G401.6 (cell line): ENCODE data around the gene NEDD4L.

Experiments
- FAIRE-seq: peaks from 2 replicates; lab custom pipeline; 2012; peaks lifted over from hg19 to GRCh38; lab: Jason Lieb, UNC

NEDD4L gene

DNA sequence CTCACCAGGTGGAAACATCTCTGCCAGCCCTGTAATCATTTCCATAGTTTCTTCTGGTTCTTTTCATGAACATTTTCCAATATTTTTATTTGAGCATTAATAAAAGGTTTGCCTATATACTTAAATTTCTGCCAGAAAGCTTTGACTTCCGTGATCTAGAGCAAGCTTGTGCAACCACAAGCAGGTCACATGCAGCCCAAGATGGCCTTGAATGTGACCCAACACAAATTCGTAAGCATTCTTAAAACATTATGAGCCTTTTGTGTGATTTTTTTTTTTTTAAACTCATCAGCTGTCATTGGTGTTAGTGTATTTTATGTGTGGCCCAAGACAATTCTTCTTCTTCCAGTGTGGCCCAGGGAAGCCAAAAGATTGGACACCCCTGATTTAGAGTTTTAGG is 51.6 kb downstream of the NEDD4L start:
- FAIRE-seq, result no peak

GRCh38 chr18:58096658-58097057 is 52.6 kb downstream of the NEDD4L start:
- FAIRE-seq, result no peak

GRCh38 chr18:58097121-58097906 is 53.3 kb downstream of the NEDD4L start:
- FAIRE-seq, result no peak

- FAIRE-seq, result no peak
Measured at GRCh38 chr18:58097907-58098166, 53.8 kb downstream of the NEDD4L start.

DNA sequence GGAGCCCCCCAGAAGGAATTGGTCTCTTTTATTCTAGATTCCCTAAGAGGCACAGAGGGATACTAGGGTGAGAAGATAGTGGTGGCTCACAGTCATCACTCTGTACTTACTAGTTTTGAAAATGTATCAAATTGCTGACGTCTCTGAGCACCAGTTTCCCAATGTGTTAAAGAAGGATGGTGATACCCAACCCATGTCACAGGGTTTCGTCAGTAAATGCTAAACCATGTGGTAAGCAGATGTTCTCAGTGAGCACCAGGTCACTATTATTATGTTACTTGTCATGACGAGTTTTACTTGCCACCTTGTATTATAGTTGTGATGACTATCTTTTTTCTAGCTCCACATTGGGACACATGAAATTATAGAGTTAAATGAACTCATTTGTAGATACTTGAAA is 54.7 kb downstream of the NEDD4L start:
- FAIRE-seq, result no peak

GRCh38 chr18:58100154-58100553 is 56.1 kb downstream of the NEDD4L start:
- no peak for FAIRE-seq

DNA sequence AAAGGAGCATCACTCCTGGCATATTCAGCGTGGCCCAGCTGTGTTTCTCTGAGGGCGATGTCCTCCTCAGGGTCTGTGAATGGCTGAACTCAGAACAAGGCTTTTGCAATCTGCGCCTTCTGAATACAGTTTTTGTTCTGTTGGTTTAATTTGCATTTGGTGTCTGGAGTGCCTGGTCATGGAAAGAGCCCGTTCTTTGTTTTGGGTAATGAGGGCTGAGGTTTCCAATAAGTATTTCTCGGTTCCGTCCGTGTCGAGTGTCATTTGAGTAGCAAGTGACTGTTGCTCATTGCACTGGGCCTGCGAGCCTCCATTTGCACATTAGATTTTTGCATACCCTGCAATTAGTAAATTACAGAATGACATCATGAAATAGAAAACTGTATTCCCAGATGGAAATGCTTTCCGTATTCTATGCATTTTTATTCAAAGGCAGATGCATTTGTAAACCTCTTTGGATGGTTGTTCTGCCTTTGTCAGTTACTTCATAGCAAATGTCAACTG is 57.3 kb downstream of the NEDD4L start:
- FAIRE-seq, result no peak

DNA sequence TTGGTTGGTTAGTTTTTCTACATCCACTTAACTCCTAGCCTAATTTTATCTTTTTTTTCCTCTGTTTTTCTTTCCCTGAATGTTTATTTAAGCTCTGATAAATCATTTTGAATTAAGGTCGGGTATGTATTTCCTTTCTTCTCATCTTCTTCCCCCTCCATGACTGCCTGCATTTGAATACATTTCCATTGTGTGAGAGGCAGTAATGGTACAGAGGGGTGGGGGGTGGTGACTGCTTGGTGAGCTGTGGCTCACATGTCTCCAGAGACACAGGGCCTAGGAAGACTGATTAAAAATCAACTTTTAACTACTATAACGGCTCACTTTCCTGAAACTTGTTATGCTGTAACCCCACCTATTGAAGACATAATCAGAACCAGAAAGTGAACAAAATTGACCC is 58.0 kb downstream of the NEDD4L start:
- FAIRE-seq, result no peak

GRCh38 chr18:58102875-58103274 is 58.8 kb downstream of the NEDD4L start:
- no peak for FAIRE-seq

GRCh38 chr18:58103339-58103985 is 59.4 kb downstream of the NEDD4L start:
- FAIRE-seq, result no peak

GRCh38 chr18:58104096-58104495 is 60.1 kb downstream of the NEDD4L start:
- FAIRE-seq, result no peak

DNA sequence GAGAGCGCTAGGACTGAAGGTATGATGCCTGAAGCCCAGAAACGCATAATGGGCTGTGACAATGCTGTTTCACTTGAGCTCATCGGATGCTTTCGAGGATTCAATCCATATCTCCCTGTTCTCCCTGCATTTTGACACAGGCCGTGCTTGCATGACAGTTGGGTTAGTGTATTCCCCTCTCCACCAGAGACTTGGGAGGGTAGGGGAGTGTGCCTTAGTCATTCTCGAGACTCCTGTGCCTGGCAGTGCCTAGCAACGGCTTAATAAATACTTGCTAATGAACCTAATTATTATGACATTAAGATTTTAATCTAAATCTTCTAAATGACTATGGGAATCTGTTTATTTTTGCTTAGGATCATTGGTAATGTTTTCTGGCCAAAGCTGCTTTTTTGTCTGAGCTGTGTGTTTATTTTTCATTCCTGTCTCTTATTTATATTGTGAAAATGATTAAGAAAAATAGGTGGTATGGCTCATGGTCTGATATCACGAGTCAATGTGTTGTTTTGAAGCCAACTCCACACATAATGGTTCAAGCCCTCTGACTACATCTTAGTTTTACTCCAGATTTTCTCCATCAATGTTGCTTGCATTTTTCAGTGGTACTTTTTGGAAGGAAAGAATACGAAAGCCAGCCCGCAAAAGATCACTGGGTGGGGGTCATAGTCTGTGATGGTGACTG is 61.3 kb downstream of the NEDD4L start:
- no peak for FAIRE-seq

GRCh38 chr18:58105888-58106260 is 61.8 kb downstream of the NEDD4L start:
- no peak for FAIRE-seq

DNA sequence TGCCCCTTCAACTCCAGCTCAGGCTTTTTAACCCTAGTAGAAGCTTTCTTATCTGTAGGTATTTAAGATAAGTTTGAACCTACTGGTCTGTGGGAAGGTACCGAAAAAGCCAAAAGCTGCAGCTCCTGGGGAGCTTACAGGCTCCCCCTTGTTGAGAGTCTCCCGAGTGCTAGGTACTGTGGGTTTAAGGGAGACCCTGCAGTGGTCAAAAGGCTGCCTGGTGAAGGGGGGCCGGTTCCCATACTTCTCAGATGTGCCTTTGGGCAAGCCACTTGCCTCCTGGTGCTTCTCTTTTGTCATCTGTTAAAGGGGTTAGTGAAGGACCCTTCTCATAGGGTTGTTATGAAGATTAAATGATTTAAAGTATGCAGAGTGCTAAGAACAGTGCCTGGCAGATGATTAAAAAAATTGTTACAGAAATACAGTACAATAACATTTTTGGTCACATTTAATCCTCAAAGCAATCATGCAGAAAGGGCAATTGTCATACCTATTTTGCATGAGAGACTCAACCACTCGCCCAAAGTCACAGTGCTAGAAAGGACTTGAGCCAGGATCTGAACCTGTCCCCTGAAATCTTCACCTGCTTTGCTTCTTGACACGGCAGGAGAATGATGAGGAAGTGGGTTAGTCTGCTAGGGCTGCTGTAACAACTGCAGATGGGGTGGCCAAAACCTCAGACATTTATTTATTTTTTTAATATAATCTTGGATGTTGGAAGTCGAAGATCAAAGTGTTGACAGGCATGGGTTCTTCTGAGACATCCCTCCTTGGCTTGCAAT is 62.5 kb downstream of the NEDD4L start:
- FAIRE-seq, result no peak

DNA sequence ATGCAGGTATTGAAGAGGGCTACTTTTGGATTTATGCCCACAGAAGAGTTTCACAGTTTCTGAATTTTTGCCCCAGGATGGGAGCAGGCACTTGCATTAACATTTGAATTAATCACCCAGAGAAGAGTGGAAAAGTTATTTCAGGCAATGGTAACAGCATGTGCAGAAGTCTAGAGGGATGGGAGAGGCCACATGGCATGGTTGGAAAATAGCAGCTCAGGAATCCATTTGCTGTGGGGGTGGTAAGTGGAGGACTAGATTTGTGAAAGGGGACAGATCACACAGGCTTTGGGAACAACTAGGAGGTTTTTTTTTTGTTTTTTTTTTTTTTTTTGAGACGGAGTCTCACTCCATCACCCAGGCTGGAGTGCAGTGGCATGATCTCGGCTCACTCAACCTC is 65.2 kb downstream of the NEDD4L start:
- FAIRE-seq, result no peak

- FAIRE-seq, result no peak
Measured at GRCh38 chr18:58110398-58110797, 66.4 kb downstream of the NEDD4L start.

DNA sequence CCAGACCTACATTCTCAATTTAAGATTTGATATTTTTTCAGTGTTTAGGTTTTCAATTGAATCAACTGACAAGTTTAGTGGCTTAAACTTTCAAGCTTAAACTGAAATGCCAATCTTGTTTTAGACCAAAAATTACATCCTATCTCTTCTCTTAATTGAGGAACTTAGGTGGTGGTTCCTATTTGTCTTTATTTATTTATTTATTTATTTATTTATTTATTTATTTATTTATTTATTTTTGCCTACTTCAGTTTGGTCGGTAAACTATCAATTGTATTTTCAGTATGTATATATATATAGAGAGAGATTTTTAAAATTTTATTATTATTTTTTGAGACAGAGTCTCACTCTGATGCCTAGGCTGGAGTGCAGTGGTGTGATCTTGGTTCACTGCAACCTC is 68.1 kb downstream of the NEDD4L start:
- no peak for FAIRE-seq

DNA sequence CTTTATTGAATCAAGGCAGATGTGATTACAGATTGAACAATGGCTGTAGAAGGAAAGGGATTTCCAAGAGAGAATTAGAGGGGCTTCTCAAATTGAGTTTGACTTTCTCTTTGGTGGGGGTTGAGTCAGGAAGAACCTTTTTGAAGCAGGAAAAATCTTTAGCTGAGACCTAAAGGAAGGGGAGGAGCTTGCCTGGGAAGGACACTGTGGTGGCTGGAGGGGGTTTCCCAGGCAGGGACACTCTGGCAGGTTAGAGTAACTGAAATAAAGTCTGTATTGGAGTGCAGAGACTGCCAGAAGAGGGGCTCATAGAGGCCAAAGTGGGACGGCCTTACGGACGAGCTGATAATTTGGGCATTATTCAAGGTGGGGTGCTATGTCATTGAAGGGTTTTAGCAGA is 69.3 kb downstream of the NEDD4L start:
- FAIRE-seq, result no peak

- FAIRE-seq, result no peak
Measured at GRCh38 chr18:58114766-58115165, 70.7 kb downstream of the NEDD4L start.

DNA sequence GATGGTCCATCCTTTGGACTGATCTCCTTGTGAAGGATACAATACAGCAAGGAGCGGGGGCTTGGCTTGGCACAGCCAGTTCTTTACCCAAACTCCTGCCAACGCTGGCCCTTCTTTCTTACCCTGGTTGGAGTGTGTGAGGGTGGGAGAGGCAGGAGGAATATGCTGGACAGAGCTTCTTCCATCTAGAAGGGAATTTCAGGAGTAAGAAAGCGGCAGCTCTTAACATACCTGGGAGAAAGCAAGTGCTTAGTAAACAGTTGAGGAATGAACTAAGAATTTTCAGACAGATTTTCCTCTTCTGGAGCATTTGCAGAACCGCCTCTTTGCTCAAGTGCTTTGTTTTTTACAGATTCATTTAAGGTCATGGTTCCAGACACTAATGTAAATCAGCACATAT is 72.8 kb downstream of the NEDD4L start:
- FAIRE-seq, result no peak

DNA sequence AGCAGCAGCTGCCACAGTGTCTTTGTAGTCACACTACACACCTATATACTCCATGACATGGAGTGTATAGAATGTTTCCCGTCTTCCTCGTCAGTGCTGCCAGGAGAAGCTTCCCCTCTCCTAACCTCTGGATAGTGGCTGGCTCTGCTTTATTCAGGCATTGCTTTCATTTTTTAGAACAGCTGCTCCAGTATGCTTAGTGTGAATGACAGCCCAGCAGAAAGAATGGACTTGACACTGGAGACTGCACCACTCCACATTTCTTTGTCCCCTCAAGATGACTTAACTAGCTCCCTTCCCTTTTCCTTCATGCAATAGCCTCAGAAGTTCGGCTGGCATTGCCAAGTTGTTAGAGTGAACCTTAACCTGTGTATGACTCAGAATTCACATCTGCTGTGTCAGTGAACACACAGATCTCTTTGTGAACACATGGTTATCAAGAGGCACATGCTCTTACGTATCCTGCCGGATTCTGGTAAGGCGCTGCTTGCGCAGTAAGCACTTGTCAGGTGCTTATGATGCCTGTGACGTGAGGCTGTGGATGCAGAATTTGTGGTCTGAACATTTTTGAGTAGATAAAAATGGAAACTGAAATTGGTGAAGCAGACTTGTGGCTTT is 73.9 kb downstream of the NEDD4L start:
- no peak for FAIRE-seq

- no peak for FAIRE-seq
Measured at GRCh38 chr18:58118536-58118935, 74.5 kb downstream of the NEDD4L start.
